GM18499 (cell line): ENCODE results near the gene ACAP2.
"Not testable (repeated sequence)": the region's sequence is repeated elsewhere in the genome, so short reads cannot be mapped to it uniquely, and the experiment has no call there.

Experiments used
- ATAC-seq: cut with Tn5 transposase; IDR thresholded peaks from one replicate; pipeline ENCODE4 v1.9.1; 2021; ENCODE audit warnings: moderate number of reproducible peaks; ENCODE audit not compliant: insufficient read depth, unreplicated experiment

Gene ACAP2, protein sequence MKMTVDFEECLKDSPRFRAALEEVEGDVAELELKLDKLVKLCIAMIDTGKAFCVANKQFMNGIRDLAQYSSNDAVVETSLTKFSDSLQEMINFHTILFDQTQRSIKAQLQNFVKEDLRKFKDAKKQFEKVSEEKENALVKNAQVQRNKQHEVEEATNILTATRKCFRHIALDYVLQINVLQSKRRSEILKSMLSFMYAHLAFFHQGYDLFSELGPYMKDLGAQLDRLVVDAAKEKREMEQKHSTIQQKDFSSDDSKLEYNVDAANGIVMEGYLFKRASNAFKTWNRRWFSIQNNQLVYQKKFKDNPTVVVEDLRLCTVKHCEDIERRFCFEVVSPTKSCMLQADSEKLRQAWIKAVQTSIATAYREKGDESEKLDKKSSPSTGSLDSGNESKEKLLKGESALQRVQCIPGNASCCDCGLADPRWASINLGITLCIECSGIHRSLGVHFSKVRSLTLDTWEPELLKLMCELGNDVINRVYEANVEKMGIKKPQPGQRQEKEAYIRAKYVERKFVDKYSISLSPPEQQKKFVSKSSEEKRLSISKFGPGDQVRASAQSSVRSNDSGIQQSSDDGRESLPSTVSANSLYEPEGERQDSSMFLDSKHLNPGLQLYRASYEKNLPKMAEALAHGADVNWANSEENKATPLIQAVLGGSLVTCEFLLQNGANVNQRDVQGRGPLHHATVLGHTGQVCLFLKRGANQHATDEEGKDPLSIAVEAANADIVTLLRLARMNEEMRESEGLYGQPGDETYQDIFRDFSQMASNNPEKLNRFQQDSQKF

DNA sequence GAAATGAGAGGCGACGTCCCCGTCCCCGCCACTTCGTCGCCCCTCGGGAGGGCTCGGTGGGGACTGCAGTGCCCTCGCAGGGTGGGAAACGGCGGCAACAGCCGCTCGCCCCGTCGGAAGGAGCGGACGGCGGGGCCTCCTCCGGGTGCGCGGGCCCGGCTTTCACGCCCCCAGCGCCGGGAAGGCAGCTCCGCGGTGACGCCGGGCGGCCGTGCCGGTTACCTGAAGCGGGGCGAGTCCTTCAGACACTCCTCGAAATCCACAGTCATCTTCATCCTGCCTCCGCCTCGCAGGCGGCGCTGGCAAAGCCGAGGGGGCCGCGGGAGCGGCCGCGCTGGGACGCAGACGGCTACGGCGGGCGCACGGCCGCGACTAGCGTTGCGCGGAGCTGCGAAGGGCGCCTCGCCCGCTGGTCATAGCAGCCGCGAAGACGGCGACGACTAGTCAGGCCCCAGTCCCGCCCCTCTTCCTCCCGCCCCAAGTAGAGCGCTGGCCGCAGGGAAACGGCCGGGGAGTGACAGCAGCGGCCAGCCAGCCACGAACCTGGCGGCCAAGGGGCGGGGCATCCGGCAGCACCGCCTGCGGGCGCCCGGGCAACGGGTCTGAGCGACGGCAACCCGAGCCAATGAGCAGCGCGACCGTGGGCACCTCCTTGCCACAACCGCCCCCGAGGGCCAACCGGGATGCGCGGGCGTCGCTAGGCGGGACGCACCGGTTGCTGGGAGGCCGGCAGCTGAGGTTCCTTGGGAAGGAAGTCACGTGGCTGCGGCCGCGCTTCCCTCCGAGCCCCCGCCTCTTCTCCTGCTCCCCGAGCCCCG, at the start of gene ACAP2:
TSS of gene ACAP2 (minus strand) at position 448 of the 818 bp plus-strand sequence. CDS start at position 275, 173 bp downstream.
- ATAC-seq = peak; percentile 65

DNA sequence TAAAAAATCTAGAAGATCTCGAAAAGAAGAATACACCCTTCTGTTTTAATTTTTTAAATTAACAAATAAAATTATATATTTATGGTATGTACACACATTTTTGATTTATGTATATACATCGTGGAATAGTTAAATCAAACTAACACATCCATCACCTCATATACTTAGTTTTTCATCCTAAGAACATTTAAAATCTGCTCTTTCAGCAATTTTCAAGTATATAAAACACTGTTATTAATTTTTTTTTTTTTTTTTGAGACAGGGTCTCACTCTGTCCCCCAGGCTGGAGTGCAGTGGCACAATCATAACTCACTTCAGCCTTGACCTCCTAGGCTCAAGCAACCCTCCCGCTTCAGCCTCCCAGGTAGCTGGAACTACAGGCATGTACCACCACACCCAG, 32.8 kb upstream of the ACAP2 start:
- no peak for ATAC-seq

DNA sequence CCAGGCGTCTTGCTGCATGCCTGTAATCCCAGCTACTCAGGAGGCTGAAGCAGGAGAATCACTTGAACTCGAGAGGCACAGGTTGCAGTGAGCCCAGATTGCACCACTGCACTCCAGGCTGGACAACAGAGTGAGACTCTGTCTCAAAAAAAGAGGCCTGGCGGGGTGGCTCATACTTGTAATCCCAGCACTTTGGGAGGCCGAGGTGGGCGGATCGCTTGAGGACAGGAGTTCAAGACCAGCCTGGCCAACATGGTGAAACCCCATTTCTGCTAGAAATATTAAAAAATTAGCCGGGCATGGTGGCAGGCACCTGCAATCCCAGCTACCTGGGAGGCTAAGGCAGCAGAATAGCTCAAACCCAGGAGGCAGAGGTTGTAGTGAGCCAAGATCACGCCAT, 32.3 kb upstream of the ACAP2 start:
- not testable (repeated sequence) for ATAC-seq

DNA sequence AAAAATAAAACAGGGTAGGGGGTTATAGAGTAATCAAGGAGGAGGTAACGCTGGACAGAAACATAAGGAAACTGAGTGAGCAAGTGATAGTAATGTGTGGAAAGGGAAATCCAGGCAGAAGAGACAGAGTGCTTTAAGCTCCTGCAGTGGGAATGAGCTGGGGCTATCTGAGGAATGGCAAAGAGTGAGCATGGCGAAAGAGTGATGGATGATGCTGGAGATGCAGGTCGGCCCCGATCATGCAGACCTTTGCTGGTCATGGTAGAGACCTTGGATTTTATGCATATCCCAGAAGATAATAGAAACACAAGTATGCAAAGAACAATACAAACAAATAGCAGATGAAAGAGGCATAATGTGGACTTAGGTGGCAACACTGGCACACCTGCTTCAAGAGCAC, 26.0 kb upstream of the ACAP2 start:
- ATAC-seq = no peak

DNA sequence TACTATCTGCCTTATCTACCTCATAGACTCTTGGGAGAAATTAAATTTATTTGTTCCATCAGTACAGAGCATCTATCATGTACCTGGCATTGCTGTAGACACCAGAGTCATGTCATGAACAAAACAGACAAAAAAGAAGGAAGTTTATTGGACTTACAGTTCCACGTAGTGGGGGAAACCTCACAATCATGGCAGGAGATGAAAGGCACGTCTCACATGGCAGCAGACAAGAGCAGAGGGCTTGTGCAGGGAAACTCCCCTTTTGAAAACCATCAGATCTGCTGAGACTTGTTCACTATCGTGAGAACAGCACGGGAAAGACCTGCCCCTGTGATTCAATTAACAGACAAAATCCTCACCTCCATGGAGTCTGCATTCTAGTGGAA, 25.6 kb upstream of the ACAP2 start:
- ATAC-seq = no peak

DNA sequence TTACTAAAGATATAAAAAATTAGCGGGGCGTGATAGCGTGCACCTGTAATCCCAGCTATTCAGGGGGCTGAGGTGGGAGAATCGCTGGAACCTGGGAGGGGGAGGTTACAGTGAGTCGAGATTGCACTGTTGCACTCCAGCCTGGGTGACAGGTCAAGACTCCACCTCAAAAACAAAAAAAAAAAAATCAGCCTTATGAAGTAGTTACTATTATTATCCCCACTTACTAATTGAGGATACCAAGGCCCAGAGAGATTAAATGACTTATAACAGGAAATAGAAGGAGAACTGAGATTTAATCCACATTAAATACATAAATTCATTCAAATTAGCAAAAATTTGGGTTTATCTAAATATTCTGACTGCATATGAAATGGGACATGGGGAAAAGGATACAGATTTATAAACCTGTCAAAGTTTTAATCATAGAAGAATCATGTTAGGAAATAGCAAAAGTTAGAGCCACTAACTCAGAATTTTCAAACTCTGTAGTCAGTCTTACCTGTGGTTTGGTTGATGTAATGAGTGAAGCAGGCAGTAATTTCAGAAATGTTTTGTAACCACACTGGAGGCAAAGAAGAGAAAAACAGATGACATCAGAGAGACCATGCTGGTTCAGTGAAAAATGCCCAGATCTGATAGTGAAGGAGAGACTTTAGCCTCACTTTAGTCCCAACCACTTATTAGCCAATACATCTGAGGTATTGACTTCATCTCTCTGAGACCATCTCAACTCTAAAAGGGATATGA, 25.0 kb upstream of the ACAP2 start:
- ATAC-seq = no peak

DNA sequence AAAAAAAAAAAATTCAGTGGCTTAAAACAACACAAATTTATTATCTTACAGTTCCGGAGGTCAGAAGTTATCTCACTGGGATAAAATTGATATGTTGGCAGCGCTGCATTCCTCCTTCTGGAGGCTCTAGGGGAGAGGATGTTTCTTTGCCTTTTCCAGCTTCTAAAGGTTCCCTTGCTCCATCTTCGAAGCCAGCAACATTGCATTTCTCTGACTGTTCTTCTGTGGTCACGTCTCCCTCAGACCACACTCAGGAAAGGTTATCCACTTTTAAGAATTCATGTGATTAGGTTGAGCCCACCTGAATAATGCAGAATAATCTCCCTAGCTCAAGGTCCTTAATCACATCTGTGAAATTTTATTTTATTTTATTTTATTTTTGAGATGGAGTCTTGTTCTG, 23.4 kb upstream of the ACAP2 start:
- ATAC-seq = no peak

DNA sequence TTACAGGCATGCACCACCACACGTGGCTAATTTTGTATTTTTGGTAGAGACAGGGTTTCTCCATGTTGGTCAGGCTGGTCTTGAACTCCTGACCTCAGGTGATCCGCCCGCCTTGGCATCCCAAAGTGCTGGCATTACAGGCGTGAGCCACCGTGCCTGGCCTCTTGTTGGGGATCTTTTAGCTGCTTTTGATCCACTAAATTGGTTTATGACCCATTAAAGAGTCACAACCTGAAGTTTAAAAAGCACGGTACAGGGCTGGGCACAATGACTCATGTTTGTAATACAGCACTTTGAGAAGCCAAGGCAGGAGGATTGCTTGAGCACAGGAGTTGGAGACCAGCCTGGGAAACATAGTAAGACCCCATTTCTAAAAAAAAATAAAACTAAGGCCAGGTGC, 20.1 kb upstream of the ACAP2 start:
- ATAC-seq = not testable (repeated sequence)

DNA sequence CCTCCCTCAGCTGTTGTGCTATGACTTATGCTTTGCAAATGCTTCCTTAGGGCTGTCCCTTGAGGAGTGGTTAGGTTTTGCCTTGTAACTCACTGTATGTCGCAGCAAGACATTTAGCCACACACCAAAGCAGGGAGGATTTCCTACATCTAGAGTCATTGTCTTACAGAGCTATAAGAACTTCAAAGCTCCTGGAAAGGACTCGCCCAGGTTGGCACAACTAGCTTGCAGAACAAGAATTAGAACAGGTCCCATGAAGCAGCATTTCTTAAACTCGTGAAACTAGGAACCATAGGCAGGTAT, 19.4 kb upstream of the ACAP2 start:
- no peak for ATAC-seq

DNA sequence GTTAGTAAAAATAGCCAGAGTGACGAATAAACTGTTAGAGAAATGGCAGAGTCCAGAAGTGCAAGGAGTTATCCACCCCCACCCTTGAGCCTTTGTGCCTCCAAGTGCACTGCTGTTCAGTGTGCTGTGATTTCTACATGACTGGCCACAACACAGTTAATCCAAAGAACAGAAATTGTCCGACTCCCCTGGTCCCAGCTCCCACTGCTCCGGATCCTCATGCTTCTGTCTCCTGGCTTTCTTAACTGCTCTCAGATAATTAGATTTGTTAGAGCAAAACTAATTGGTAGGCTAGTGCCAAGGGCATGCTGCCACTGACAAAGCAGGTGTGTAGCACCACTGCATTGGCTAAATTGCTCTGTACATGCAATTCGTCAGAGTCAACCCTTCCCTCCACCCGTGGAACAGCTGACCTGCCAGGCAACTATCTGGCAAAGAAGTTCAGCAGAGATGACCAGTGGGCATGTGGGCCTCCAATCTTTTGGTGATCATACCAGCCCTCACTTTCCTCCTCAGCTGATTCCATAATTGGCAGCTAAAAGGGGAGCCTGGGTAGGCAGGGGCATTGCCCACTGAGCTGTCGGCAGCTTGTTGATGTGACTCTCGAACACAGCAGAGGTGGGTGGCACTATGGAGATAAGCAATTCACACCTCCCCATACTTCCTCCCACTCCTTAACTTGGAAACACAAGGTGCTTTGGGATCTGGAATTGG, 18.9 kb upstream of the ACAP2 start:
- no peak for ATAC-seq

DNA sequence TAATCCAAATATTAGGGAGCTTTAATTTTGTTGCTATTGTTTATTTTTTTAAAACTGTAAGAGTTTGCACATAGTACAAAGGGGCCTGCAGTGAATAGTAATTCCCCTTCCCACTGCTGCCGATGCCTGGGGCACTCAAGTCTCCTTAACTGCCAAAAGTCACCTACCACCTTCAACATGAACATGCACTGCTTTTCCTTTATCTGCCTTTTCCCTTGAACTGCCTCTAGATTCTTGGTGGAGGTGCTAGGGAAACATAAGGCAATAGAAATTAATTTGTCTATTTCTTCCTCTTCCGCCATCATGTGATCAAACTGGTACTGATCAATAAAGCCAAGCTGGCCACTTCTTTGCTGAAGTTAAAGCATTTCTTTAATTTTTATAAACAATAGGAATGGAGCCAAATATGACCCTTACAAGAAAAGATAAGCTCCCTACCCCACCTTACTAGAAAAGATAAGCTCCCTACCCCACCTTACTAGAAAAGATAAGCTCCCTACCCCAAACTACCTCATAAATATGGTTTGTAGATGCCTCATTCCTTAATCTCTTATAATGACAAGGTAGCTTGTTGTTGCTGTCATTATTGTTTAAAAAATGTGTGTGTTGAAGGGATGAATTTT, 17.4 kb upstream of the ACAP2 start:
- no peak for ATAC-seq

DNA sequence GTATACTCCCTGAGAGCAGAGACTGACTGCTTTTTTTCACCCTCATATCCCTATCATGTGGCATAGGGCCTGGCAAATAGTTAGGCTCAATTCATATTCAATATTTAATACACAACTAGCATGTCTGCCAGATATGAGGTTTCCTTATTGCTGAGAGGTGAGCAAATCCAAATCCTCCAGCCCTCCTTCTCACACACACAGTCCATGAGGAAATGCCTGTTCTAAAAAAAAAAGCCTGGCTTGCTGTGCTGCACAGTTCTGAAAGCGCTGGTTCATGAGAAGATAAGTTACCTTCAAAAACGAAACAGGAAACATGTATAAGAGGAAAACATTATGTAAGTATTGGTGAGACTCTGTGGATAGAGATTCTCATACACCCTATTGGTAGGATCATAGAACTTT, 15.5 kb upstream of the ACAP2 start:
- no peak for ATAC-seq

DNA sequence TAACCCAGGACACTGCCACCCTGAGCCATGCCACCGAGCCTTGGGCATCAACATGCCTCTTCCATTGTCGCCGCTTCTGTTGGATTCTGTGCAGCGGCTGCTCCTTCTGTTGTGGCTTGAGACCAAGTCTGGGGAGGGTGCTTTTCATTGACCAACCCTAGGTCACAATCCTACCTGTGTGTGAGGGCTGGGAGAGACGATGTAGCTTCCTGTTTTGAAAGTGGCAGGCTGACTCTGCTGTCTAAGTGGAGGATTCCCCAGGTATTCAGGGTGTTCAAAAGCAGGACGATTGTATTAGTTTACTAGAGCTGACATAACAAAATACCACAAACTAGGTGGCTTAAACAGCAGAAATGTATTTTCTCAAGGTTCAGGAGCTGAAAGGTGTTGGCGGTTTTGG, 13.0 kb upstream of the ACAP2 start:
- no peak for ATAC-seq

DNA sequence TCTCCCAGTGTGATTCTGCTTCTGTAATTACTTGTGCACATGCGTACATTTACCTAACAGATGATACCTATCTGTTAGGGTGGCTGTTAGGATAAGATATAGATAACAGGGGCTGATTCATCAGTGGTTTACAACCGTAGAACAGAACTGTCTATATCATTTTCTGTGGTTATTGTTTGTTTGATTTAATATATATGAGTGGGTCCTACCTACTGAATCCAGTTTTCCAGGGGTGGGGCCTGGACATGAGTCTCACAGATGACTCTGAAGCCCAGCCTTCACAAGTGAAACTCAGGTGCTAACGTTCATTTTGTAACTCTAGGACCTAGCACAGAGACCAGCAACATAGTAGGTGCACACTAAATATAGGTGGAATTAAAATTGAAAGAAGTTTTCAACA, 10.4 kb upstream of the ACAP2 start:
- ATAC-seq = no peak

DNA sequence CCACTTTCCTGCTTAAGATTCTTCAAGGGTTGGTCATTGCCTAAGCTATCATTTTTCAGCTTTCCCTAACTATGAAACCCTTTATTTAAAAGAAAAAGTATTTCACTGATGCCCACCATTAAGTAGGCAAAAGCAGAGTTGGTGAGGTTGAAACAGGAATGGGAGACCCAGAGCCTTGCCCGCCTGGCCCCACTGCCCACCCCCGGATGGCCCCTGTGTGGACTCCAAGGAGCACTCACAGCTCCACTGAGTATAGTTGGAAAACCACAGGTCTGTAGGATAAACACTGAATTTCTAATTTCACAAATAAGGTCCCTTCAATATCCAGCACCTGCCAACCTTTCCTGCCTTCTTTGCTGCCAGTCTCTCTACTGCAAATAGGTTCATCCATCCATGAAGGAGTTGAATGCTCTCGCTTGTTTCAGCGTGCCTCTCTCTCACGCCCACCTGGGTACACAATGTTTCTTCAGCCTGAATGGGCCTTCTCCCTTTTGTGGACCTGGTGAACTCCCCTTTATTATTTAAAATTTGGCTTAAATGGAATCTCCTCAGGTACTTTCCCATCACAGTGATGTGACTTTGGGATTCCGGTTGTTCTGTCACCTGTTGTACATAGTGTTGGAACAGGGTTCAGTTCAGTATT, 8.7 kb upstream of the ACAP2 start:
- no peak for ATAC-seq

DNA sequence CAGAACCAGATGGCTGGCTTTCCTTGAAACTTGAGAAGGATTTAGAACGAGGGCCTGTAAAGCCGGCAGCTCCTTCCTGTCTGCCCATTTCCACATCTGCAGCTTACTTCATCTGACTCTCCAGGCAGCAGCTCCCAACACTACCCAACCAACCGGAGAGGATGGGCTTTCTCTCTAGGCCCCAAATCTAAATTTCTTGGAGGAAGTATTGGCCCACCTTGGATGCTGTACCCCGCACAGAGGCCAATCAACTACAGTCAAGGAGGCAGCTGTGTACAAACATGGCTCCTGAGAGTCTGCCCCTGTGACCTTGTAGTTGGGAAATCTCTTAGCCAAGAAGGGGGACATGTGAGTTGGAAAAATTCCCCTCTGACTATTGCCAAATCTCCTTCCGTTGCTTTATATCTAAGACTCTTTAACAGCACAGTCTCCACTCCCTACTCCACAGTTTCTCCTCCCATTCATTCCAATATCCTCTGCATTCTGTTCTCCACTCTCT, 8.0 kb upstream of the ACAP2 start:
- ATAC-seq = no peak

DNA sequence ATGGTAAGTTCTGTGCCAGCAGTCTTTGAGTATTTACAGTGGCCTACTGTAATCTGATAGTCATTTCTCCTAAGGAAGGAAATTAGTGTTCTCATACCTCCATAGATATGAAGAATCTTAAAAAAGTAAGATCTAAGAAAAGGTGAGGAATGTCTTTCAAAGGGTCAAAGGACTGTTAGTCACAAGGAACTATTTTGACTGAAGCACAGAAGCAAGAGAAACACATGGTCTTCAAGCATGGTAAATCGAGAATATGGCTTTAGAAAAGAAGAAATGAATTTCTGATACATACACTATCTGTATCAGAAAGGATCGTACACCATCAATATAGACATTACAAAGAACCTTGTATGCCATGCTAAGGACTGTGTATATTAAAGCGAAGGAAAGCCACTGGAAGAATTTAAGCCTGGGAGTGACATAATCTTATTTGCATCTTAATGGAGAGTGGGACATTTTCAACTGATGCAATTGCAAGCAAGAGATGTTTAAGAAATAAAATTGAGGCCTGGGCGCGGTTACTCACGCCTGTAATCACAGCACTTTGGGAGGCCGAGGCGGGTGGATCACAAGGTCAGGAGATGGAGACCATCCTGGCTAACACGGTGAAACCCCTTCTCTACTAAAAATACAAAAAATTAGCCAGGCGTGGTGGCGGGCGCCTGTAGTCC, 5.5 kb upstream of the ACAP2 start:
- ATAC-seq = no peak

DNA sequence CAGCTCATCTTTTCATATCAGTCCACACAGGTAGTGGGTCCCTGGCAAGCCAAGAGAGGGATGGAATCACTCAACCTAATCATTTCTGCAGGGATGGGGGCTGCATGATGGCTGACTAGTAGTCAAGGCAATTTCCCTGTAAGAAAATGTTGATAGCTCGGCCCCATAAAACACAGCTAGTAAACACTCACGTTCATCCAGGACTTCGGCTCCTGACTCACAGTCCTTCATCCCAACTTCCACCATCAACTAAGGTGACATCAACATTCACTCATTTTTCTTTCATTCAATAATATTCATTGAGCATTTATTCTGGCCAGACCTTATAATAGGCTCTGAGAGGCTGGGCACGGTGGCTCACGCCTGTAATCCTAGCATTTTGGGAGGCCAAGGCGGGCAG, 4.4 kb upstream of the ACAP2 start:
- no peak for ATAC-seq
